Activated CD4-positive, CD25-positive, alpha-beta regulatory T cell (primary cell): Measurements from ENCODE around the gene MPC2.
"Not testable (repeated sequence)": the region's sequence is repeated elsewhere in the genome, so short reads cannot be mapped to it uniquely, and the experiment has no call there.

Source experiments
- DNase-seq, 4 experiments: peaks; one replicate each; lab custom pipeline; 2025; lab: John Stamatoyannopoulos, UW

The MPC2 gene

GRCh38 chr1:167934426-167935215 lies 2.3 kb downstream of the MPC2 start:
- no peak for DNase-seq

GRCh38 chr1:167933788-167934187 lies 3.1 kb downstream of the MPC2 start:
- no peak for DNase-seq

- DNase-seq = no peak
Observed at GRCh38 chr1:167929725-167930124, 7.1 kb downstream of the MPC2 start.

GRCh38 chr1:167928919-167929318 lies 8.0 kb downstream of the MPC2 start:
- not testable (repeated sequence) for DNase-seq

GRCh38 chr1:167928457-167928852 lies 8.4 kb downstream of the MPC2 start:
- no peak for DNase-seq

GRCh38 chr1:167927046-167927754 lies 9.7 kb downstream of the MPC2 start:
- DNase-seq = no peak

GRCh38 chr1:167926486-167926997 lies 10.3 kb downstream of the MPC2 start:
- no peak for DNase-seq

- no peak for DNase-seq
Observed at GRCh38 chr1:167924543-167925231, 12.2 kb downstream of the MPC2 start.

GRCh38 chr1:167924102-167924501 lies 12.8 kb downstream of the MPC2 start:
- no peak for DNase-seq

- no peak for DNase-seq
Observed at GRCh38 chr1:167923324-167924056, 13.4 kb downstream of the MPC2 start.

- DNase-seq = no peak
Observed at GRCh38 chr1:167922611-167923074, 14.2 kb downstream of the MPC2 start.

GRCh38 chr1:167922023-167922422 lies 14.8 kb downstream of the MPC2 start:
- no peak for DNase-seq

GRCh38 chr1:167916766-167917511 lies 19.9 kb downstream of the MPC2 start:
- DNase-seq = no peak

GRCh38 chr1:167915569-167915968 lies 21.3 kb downstream of the MPC2 start:
- DNase-seq = no peak

GRCh38 chr1:167913895-167914496 lies 22.9 kb downstream of the MPC2 start, which contains the start of gene ADCY10:
Gene ADCY10 (minus strand): TSS chr1:167914134. CDS start chr1:167905140, 8,994 bp downstream.
- no peak for DNase-seq

GRCh38 chr1:167912294-167912693 lies 24.6 kb downstream of the MPC2 start:
- no peak for DNase-seq

- no peak for DNase-seq
Observed at GRCh38 chr1:167911413-167911812, 25.5 kb downstream of the MPC2 start.

GRCh38 chr1:167910530-167910929 lies 26.3 kb downstream of the MPC2 start:
- DNase-seq = no peak

- no peak for DNase-seq
Observed at GRCh38 chr1:167909691-167910180, 27.1 kb downstream of the MPC2 start.

GRCh38 chr1:167905671-167906070 lies 31.2 kb downstream of the MPC2 start:
- DNase-seq = no peak
